HG03354 (cell line): ENCODE measurements around the gene SLC7A6OS.

Source experiments
- ATAC-seq: cut with Tn5 transposase; IDR thresholded peaks from one replicate; pipeline ENCODE4 v1.9.1; 2021; ENCODE audit warnings: mild to moderate bottlenecking; ENCODE audit not compliant: unreplicated experiment, poor library complexity, severe bottlenecking

Gene SLC7A6OS

DNA sequence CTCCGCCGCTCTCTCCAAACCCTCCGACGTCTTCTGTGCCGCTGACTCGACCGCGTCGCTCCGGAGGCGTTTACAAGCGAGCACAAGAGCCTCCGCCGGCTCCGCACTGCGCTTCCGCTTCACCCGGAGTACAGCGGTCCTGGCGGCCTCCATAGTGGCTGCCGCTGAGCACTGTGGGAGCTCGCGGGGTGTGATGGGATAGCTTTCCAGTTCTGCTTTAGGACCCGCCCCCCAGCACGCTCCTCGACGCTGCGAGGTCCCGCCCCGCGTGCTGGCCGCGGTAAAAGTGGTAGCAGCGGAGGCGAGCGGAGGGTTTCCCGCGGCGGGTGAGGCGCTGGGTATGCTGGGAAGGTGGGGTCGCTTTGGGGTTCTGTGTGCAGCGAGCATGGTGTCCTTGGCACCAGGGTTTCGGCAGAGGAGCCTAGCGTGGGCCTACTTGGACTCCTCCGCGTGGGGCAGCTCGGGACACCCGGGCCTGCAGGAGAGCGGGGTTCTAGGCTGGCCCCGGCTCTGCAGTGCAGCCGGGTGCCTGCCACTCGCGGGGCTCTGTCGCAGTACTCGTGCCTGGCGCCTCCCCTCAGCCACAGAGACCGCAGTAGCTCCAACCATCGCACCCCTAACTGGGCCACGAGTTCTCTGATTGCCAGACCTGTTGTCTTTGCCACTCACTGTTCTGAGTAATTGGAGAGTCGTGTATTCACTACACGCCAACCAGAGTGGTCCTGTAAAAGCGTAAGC lies at the start of gene SLC7A6OS, which contains the start of gene PRMT7:
SLC7A6OS (minus strand) TSS at position 173 of the 738 bp plus-strand sequence; CDS start at position 153, 20 bp downstream.
PRMT7 (plus strand) TSS at position 246 of the 738 bp plus-strand sequence. CDS start 4,961 bp downstream, outside the sequence.
- peak; percentile 98 for ATAC-seq

DNA sequence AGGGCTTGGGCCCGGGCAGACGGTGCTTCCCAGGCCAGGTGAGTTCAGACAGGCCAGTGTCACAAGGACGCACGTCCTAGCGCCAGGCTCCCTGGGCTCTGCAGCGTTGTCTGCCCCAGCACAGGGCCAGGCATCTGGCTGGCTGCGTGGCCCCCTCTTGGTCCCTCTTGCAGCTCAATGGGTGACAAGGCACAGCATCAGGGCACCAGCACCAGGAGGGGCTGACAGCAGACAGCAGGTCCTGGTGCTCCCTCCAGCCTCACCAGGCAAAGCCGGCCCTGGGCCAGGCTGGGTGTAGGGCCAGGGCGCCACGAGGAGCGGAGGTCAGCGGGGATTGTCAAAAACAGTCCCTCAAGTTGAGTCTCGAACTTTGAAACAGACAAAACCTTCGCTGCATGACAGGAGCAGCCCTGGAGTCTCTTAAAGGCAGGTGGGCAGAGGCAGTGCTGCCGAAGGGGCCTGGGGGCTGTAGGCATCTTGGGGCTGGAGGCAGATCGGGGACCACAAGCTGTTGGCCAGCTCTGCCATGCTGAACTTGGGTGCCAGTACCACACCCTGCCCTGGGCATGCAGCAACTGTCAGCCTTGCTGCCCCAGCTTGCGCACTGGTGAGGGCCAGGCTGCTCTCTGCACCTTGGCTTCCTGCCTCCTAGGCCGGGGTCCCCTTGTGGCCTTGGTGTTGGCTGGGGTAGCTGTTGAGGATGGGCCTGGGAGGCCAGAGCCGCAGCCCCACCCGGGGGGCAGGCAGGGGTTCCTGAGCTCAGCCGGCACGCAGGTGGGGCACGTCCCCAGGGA lies 48.8 kb upstream of the SLC7A6OS start:
- ATAC-seq: no peak

GRCh38 chr16:68358951-68359350 lies 48.2 kb upstream of the SLC7A6OS start:
- ATAC-seq: no peak

DNA sequence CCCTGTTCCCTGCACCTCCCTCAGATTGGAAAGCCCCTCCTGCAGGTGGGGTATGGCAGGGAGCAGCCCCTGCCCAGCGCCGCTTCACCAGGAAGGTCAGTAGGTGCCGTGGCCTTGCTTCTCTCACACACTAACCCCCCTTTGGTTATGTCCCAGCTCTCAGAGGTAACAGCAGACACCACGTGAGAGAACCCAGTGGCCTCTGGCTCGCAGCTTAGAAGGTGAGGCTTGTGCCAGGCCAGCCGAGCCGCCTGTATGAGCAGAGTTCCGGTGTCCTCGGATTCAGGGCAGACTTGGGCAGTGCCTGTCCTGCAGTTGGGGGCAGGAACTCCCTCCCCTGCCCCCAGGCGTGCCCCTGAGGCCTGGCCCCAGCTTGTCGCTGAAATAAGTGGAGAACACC lies 47.2 kb upstream of the SLC7A6OS start:
- no peak for ATAC-seq

- no peak for ATAC-seq
Observed at GRCh38 chr16:68357521-68357922, 46.8 kb upstream of the SLC7A6OS start.

DNA sequence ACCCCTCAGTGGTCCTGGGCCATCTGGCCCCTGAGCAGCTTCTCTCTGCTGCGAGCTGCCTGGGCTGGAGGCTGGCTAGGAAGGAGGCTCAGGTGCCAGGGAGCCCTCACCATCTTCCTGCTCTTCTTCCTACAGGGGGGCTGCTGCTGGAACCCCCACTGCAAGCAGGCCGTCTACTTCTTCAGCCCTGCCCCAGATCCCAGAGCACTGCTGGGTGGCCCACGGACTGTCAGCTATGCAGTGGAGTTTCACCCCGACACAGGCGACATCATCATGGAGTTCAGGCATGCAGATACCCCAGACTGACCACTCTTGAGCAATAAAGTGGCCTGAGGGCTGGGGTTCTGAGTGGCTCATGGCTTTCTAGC lies 46.2 kb upstream of the SLC7A6OS start:
- no peak for ATAC-seq

DNA sequence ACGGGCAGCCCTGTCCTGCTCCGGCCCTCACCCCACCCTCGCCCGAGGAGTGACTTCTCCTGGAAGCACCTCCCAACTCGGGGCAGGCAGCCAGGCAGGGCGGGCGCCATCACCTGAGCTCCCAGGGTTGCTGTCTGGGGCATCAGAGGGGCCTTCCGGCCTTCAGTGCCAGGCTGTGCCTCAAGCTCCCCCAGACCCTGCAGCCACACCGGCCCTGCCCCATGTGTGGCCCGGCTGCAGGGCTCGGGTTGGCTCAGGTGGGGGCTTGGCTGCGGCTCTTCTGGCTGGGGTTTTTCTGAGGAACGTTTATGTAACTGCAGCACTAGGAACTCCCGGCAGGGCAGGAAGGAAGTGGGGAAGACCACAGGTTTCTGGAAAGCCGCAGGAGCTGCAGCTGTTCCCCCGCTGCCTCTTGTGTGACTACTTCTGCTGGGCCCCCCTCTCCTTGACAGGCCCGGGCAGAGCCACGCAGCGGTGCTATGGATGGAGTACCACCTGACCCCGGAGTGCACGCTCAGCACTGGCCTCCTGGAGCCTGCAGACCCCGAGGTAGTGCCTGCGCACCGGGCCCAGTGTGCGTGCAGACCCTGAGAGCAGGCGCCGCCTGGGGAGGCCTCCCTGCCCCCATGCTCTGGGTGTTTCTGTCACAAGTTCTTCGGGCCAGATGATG lies 45.6 kb upstream of the SLC7A6OS start:
- ATAC-seq: peak; percentile 75

DNA sequence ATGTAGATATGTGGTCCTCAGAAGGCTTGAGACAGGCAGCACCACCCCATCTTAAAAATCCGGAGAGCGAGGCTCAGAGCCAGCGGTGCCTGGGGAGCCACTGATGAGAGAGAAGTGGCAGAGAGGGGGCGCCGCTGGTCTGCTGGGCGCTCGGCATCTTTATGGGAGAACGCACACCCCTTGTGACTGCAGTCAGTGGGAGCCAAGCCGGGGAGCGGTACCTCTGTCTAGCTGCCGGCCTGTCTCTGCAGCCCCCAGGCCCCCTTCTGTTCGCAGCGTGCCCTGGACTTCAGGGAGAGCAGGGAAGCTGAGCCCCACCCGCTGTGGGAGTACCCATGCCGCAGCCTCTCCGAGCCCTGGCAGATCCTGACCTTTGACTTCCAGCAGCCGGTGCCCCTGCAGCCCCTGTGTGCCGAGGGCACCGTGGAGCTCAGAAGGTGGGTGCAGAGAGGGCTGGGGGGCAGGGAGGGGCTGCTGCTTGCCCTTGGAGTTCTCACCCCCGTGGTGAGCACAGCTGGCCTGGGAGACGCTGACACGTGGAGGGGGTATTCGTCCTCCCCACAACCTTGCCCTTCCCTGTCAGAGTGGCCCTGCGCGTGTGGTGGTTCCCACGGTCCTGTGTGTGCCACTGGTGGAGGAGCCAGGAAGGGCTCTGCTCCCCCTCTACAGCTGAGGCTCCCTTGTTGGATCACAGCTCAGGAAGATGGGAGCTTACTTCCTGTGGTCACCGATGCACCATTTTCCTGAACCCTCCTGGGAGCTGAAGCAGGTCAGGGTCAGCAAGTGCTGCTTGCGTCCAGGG lies 44.9 kb upstream of the SLC7A6OS start:
- ATAC-seq: peak; percentile 13

DNA sequence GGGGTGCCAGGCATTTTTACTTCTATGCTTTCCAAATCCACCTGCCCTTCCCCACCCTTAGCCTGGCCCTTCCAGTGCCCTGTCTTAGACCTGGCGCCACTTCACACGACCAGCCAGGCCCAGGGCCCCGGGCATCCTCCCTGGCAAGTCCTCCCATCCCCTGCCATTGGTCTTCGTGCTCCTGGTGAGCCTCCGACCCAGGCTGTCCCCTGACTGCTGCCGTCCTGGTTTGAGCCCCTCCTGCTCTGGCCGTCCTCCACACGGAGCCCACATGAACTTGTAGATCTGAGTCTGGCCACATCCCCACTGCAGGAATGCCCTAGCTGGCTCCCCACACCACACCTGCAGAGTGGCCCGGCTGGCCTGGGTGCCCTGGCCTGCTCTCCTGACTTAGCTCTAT lies 44.1 kb upstream of the SLC7A6OS start:
- ATAC-seq: no peak

DNA sequence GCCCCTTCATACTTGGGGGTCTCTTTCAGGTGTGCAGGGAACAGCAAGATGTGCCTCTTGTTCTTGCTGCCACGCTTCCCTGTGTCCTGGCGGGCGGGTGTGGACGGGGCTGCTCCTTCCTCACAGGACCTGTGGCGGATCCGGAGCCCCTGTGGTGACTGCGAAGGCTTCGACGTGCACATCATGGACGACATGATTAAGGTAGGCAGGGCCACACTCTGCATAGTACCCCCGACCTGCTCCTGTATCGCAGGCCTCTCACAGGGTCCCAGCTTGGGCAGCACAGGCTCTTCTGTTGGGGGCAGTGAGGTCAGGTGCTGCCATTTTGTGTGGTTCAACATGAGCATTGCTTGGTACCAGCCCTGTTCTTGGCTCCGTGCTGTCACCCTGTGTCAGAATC lies 42.6 kb upstream of the SLC7A6OS start:
- no peak for ATAC-seq

GRCh38 chr16:68351991-68352431 lies 41.3 kb upstream of the SLC7A6OS start:
- no peak for ATAC-seq

GRCh38 chr16:68351463-68351862 lies 40.7 kb upstream of the SLC7A6OS start:
- no peak for ATAC-seq

DNA sequence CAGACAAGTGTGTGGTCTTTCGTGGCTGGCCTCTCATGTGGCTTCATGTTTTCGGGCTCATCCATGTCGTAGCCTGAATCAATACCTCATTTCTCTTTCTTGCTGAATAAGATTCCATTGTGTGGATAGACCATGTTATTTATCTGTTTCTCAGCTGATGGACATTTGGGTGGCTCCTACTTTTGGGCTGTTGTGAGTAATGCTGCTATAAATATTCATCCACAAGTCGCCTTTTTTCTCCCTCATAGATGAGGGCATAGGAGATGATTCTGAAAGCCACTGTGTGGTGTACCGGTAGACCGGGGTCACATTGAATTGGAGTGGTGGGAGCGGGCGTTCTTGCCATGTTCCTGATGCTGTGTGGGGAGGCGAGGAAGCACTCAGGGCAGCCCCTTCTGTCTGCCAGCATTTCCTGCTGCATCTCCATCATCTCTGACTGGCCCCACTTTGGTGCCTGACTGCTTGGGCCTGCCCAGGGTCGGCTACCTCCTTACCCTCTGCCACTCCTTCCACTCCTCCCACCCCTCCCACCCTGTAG lies 40.1 kb upstream of the SLC7A6OS start:
- ATAC-seq: no peak

- ATAC-seq: no peak
Observed at GRCh38 chr16:68349838-68350410, 39.2 kb upstream of the SLC7A6OS start.

DNA sequence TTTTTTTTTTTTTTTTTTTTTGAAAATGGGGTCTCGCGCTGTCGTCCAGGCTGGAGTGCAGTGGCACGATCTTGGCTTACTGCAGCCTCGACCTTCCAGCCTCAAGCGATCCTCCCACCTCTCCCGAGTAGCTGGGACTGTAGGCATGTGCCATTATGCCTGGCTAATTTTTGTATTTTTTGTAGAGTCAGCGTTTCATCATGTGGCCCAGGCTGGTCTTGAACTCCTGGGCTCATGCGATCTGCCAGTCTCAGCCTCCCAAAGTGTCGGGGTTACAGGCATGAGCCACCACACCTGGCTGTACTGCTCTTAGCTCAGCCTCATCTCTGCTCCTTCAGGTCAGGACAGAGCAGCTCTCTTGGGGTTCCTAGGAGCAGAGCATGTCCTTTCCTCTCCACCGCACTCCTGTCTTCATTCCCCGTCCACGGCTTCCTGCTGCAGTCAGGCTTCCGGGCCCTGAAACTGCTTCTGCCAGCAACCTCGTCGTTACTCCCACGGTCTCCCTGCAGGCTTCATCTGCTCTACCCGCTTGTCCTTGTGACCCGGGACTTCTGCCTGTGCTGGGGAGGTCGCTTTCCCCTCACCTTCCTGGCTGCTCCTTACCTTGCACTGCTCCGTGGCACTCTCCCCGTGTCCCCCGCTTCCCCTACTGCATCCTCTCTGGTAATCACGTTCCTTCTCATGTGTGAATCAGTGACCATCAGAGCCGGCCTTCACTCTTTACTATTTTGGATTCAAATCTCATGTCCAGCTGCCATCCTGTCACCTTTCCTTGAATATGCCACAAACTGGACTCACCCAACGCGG lies 38.1 kb upstream of the SLC7A6OS start:
- ATAC-seq: no peak

DNA sequence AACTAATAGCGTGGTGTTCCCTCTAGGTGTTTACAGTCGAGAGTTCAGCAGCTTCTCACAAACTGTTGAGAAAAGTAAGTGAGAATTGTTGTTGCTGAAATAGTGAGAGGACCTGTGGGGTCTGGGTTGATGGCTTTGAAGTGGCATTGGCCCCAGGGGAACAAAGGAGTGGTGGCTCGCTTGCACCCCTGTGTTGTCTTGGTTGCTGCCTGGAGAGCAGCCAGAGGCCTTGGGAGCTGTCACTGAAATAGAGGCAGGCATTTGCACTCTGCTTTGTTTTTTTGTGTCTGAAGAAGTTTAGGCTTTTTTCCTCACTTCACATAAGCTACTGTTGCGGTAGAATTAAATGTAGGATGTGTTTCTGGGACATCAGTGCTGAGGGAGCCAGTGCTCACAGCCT lies 36.9 kb upstream of the SLC7A6OS start:
- no peak for ATAC-seq

DNA sequence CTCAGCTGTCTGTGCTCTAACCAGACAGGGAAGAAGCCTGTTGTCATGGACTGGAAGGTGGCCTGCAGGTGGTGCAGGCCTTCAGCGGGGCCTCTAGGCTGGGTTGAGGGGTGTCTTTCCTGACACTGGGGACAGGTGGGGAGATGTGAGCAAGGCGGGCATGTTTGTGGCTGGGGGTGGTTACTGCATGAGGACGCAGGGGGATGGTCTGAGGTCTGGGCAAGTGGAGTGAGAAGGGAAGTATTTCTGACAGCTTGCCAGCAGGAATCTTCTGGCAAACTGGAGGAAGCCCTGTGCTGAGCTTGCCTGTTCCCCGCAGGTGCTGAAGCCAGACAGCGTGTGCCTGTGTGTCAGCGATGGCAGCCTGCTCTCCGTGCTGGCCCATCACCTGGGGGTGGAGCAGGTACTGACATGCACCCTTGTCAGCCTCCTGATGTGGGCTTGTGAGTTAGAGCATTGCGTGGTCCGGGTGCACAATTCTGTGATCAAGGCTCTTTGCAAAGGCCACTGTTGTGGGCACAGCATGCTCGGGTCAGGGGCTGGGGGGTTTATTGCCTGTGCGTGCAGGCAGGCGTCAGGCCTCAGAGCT lies 36.2 kb upstream of the SLC7A6OS start:
- ATAC-seq: no peak
